ENCODE data around the gene HECW1. TPM values are rescaled to one million over a fixed set of nuclear protein-coding genes. Genes with fewer than 3 reads are reported as not detected.
"Not testable (repeated sequence)": the region's sequence is repeated elsewhere in the genome, so short reads cannot be mapped to it uniquely, and the experiment has no call there.

HECW1 gene
- total RNA-seq, 3 donors from 2014 or later, result 0.76 to 1.6 (median 1.2) TPM

GRCh38 chr7:43135129-43135528 lies 22.7 kb downstream of the HECW1 start:
- Histone ChIP-seq H3K9me3 (no peaks in the 10 kb centered on the region), H3K36me3 (ENCODE audit: low read depth) (no peaks in the 10 kb centered on the region), H3K4me3 (no peak overlapping the region), H3K4me1 (ENCODE audit: low read depth) (no peaks in the 10 kb centered on the region)
- no peak for TF ChIP-seq CTCF (IDR thresholded peaks at IDR 0.05)
- DNase-seq (no peak), ATAC-seq (no peak)
- intact Hi-C loops (cut with DNase I, micrococcal nuclease), result no loop called here

GRCh38 chr7:43136064-43136463 lies 23.6 kb downstream of the HECW1 start:
- DNase-seq (no peak), ATAC-seq (no peak)
- H3K4me3 ChIP-seq, result no peak overlapping the region
- no peaks in the 10 kb centered on the region for H3K4me1 ChIP-seq (ENCODE audit: low read depth)
- no peak for TF ChIP-seq CTCF (IDR thresholded peaks at IDR 0.05)
- intact Hi-C loops (cut with DNase I, micrococcal nuclease), result no loop called here
- no peaks in the 10 kb centered on the region for H3K36me3 ChIP-seq (ENCODE audit: low read depth)
- H3K9me3 ChIP-seq, result no peaks in the 10 kb centered on the region

GRCh38 chr7:43137121-43137744 lies 24.8 kb downstream of the HECW1 start:
- H3K36me3 ChIP-seq (ENCODE audit: low read depth); H3K9me3 ChIP-seq; H3K4me3 ChIP-seq; ATAC-seq; DNase-seq; H3K4me1 ChIP-seq (ENCODE audit: low read depth); intact Hi-C loops (cut with DNase I, micrococcal nuclease): not testable (repeated sequence)

- DNase-seq, result no peak
- Histone ChIP-seq H3K4me1 (ENCODE audit: low read depth) (no peaks in the 10 kb centered on the region), H3K36me3 (ENCODE audit: low read depth) (no peaks in the 10 kb centered on the region), H3K4me3 (no peak overlapping the region), H3K9me3 (no peaks in the 10 kb centered on the region)
- TF ChIP-seq CTCF (IDR thresholded peaks at IDR 0.05), result no peak
- ATAC-seq, result no peak
- intact Hi-C loops (cut with DNase I, micrococcal nuclease), result no loop called here
Observed at GRCh38 chr7:43137811-43138210, 25.4 kb downstream of the HECW1 start.

- ATAC-seq, result no peak
- intact Hi-C loops (cut with DNase I, micrococcal nuclease), result no loop called here
- Histone ChIP-seq H3K4me3 (no peak overlapping the region), H3K4me1 (ENCODE audit: low read depth) (no peaks in the 10 kb centered on the region), H3K36me3 (ENCODE audit: low read depth) (no peaks in the 10 kb centered on the region), H3K9me3 (no peaks in the 10 kb centered on the region)
- no peak for DNase-seq
- no peak for TF ChIP-seq CTCF (IDR thresholded peaks at IDR 0.05)
Observed at GRCh38 chr7:43138710-43139109, 26.3 kb downstream of the HECW1 start.

- no peak for TF ChIP-seq CTCF (IDR thresholded peaks at IDR 0.05)
- intact Hi-C loops (cut with DNase I, micrococcal nuclease), result no loop called here
Observed at GRCh38 chr7:43139137-43139536, 26.7 kb downstream of the HECW1 start.

More at GRCh38 chr7:43139137-43139536, 26.7 kb downstream of the HECW1 start:
- ATAC-seq (no peak), DNase-seq (no peak)
- Histone ChIP-seq H3K9me3 (no peaks in the 10 kb centered on the region), H3K4me1 (ENCODE audit: low read depth) (no peaks in the 10 kb centered on the region), H3K4me3 (no peak overlapping the region), H3K36me3 (ENCODE audit: low read depth) (no peaks in the 10 kb centered on the region)
